Measurements from ENCODE around the gene SDK2. TPM values are rescaled to one million over a fixed set of nuclear protein-coding genes. Genes with fewer than 3 reads are reported as not detected.

The SDK2 gene
- polyA plus RNA-seq, 2 of the 4 experiments (the other 2 are of a cell fraction), result 0.36 to 0.57 TPM

DNA sequence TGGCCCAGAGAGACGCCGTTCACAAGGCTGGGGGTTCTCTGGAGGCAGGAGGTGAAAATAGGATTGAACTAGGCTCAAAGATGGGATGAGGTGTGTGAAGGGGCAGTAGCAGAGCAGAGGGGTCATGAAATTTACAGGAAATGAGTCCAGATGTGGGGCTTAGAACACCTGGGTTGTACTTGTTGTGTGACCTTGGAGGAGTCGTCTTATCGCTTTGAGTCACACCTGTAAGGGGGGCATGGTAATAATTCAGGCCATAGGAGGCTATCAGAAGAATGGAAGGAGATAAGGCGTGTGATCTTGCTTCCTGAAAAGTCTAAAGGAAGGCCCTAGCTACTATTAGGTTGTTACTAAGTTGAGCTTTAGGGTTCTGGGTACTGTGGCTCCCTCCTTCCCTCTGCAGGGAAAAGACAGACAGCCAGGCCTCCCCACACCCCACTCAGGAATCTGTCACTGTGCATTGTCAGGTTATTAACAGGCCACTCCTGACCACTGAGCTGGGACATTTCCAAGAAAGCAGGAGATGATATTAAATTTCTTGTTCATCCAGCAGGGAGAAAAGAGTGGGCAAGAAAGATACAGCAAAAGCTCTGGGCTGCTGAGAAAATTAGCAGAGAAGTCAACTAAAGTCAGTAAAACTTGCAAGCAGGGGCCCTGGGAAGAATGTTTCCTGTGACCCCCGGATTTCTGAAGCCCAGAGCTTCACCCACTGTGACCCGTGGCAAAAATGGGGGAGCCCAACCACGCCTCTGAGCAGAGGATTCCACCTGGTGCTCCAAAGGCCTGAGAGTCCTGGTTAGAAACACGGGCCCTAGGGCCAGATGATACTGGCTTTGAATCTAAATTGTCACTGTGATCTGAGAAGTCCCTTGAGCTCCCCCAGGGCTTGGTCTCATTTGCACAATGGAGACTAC is 326.5 kb downstream of the SDK2 start (continued):
- TF ChIP-seq HOXB13 (CRISPR knock-in tag; IDR thresholded peaks at IDR 0.05; ENCODE audit: low read depth) (no peak), NFE2L2 (conservative IDR thresholded peaks at IDR 0.05; ENCODE audit: low read length) (no peak), ZNF302 (CRISPR knock-in tag; IDR thresholded peaks at IDR 0.05) (no peak), KDM5A (IDR thresholded peaks at IDR 0.05) (no peak)

DNA sequence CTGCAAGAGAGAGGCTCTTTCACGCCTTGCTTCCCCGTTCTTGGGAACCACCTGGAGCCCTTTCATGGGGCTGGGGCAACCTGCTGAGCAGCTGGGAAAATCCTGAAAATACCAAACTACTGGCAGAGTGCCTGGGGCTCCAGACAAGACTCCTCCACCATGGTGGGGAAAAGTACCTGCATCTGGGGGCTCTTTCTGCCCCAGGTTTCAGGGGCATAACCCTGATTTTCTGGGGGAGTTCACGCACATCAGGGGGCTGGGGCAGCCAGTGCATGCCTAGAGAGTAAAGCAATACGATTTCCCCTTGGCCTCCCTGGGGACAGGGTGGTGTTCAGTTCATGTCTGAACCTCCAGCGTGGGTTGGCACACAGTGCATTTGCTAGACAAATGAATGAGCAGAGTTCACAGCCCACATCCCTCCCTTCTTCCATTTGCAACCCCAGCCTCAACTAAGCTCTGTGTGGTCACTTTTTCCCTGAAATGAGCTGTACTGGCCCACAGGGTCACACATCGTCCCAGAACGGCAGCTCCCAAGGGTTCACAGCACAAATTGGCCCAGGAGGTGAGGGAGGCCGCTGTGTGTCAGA is 327.2 kb downstream of the SDK2 start:
- H3K4me2 ChIP-seq, result no peak overlapping the region
- 0 out of 6 replicates have a peak overlapping the region, but pooled peaks of 1 of the 2 experiments have one; percentile 18 for H3K27ac ChIP-seq
- TF ChIP-seq PHF8 (IDR thresholded peaks at IDR 0.05; ENCODE audit: borderline replicate concordance, low read depth) (no peak), EP300 (IDR thresholded peaks at IDR 0.05) (no peak), NR3C1 (IDR thresholded peaks at IDR 0.05) (no peak), SREBF2 (IDR thresholded peaks at IDR 0.05) (no peak), RCOR1 (IDR thresholded peaks at IDR 0.05; ENCODE audit: low read depth, low read length) (no peak), KDM1A (IDR thresholded peaks at IDR 0.05; ENCODE audit: low read depth) (no peak), GATA3 (IDR thresholded peaks at IDR 0.05; ENCODE audit: borderline replicate concordance) (no peak), POLR2AphosphoS2 (conservative IDR thresholded peaks at IDR 0.05; ENCODE audit: low read length) (no peak), RNF2 (IDR thresholded peaks at IDR 0.05; ENCODE audit: borderline replicate concordance, low read depth) (no peak), EHF (CRISPR knock-in tag; IDR thresholded peaks at IDR 0.05) (no peak), MYC (IDR thresholded peaks at IDR 0.05; ENCODE audit: borderline replicate concordance, low read length) (no peak)
- TF ChIP-seq, protein P1, sequence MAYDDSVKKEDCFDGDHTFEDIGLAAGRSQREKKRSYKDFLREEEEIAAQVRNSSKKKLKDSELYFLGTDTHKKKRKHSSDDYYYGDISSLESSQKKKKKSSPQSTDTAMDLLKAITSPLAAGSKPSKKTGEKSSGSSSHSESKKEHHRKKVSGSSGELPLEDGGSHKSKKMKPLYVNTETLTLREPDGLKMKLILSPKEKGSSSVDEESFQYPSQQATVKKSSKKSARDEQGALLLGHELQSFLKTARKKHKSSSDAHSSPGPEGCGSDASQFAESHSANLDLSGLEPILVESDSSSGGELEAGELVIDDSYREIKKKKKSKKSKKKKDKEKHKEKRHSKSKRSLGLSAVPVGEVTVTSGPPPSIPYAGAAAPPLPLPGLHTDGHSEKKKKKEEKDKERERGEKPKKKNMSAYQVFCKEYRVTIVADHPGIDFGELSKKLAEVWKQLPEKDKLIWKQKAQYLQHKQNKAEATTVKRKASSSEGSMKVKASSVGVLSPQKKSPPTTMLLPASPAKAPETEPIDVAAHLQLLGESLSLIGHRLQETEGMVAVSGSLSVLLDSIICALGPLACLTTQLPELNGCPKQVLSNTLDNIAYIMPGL (CRISPR knock-in tag; IDR thresholded peaks at IDR 0.05; ENCODE audit: borderline replicate concordance), result no peak
- TF ChIP-seq, protein P2, sequence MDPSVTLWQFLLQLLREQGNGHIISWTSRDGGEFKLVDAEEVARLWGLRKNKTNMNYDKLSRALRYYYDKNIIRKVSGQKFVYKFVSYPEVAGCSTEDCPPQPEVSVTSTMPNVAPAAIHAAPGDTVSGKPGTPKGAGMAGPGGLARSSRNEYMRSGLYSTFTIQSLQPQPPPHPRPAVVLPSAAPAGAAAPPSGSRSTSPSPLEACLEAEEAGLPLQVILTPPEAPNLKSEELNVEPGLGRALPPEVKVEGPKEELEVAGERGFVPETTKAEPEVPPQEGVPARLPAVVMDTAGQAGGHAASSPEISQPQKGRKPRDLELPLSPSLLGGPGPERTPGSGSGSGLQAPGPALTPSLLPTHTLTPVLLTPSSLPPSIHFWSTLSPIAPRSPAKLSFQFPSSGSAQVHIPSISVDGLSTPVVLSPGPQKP (IDR thresholded peaks at IDR 0.05; ENCODE audit: low read depth, low read length), result no peak
- TF ChIP-seq, protein P3, sequence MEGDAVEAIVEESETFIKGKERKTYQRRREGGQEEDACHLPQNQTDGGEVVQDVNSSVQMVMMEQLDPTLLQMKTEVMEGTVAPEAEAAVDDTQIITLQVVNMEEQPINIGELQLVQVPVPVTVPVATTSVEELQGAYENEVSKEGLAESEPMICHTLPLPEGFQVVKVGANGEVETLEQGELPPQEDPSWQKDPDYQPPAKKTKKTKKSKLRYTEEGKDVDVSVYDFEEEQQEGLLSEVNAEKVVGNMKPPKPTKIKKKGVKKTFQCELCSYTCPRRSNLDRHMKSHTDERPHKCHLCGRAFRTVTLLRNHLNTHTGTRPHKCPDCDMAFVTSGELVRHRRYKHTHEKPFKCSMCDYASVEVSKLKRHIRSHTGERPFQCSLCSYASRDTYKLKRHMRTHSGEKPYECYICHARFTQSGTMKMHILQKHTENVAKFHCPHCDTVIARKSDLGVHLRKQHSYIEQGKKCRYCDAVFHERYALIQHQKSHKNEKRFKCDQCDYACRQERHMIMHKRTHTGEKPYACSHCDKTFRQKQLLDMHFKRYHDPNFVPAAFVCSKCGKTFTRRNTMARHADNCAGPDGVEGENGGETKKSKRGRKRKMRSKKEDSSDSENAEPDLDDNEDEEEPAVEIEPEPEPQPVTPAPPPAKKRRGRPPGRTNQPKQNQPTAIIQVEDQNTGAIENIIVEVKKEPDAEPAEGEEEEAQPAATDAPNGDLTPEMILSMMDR (IDR thresholded peaks at IDR 0.05), result no peak
- TF ChIP-seq, protein P4, sequence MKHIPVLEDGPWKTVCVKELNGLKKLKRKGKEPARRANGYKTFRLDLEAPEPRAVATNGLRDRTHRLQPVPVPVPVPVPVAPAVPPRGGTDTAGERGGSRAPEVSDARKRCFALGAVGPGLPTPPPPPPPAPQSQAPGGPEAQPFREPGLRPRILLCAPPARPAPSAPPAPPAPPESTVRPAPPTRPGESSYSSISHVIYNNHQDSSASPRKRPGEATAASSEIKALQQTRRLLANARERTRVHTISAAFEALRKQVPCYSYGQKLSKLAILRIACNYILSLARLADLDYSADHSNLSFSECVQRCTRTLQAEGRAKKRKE (CRISPR knock-in tag; IDR thresholded peaks at IDR 0.05; ENCODE audit: low read depth), result no peak
- WGBS (ENCODE audit: missing lambda C conversion rate), result 63% methylated on average over 8 of the region's 8 CpGs
- DNase-seq (ENCODE audit: low read depth in 1 of 2, low spot score in 1 of 2), result no peak
- peaks cover 10% of the 10 kb centered on the region for H3K4me1 ChIP-seq
- CTCF ChIA-PET, result interaction anchor here (0.9 to 29.0 kb wide), 5 partner anchors 9 to 125 kb away, joined by 4 to 385 read pairs (median 11); partner anchors contain the start of gene COG1
- no peak for FAIRE-seq
- no peak overlapping the region for H3K4me3 ChIP-seq
- H3K9me3 ChIP-seq, result no peaks in the 10 kb centered on the region
- POLR2A ChIA-PET, result no interaction called here
- ATAC-seq, result no peak

Data from A549 (cell line).